HepG2 (cell line): Measurements from ENCODE around the gene PMPCB. TPM values are rescaled to one million over a fixed set of nuclear protein-coding genes. Genes with fewer than 3 reads are reported as not detected.

Experiments
- ERF ChIP-seq: IDR thresholded peaks from 2 replicates; pipeline ENCODE4 v1.6.1; 2018; ENCODE audit warnings: missing biosample characterization, missing genetic modification reagents
- ESRRA ChIP-seq: sonication (generic); formaldehyde crosslinking; IDR thresholded peaks from 2 replicates; pipeline ENCODE4 v1.5.1; 2020; ENCODE audit warnings: mild to moderate bottlenecking, low read depth, missing genetic modification reagents
- FIP1L1 ChIP-seq: fragments of 200-400 bp; formaldehyde crosslinking; IDR thresholded peaks from 2 replicates; pipeline ENCODE4 v1.6.1; 2018; ENCODE audit warnings: low read depth, mild to moderate bottlenecking, low read length, moderate library complexity, borderline replicate concordance; ENCODE audit not compliant: insufficient read depth
- FOXK2 ChIP-seq: fragments of 450-650 bp; IDR thresholded peaks from 2 replicates; pipeline ENCODE4 v1.6.1; 2016
- GATA4 ChIP-seq: sonication (generic); IDR thresholded peaks from 2 replicates; pipeline ENCODE4 v1.6.1; 2016; ENCODE audit warnings: antibody characterized with exemption, low read depth, borderline replicate concordance
- GATAD1 ChIP-seq: IDR thresholded peaks from 2 replicates; pipeline ENCODE4 v1.6.1; 2016; ENCODE audit warnings: missing genetic modification reagents, missing compliant biosample characterization
- HDAC2 ChIP-seq: sonication (generic); formaldehyde crosslinking; IDR thresholded peaks from 2 replicates; pipeline ENCODE4 v1.4.0; 2020; ENCODE audit warnings: missing genetic modification reagents
- HDAC6 ChIP-seq: fragments of 200-600 bp; sonication (generic); IDR thresholded peaks from 2 replicates; pipeline ENCODE4 v1.7.0; 2017; ENCODE audit warnings: mild to moderate bottlenecking, antibody characterized with exemption, low read length, low read depth
- HNRNPLL ChIP-seq: fragments of 200-400 bp; formaldehyde crosslinking; IDR thresholded peaks from 2 replicates; pipeline ENCODE4 v1.6.1; 2017; ENCODE audit warnings: mild to moderate bottlenecking, low read depth, low read length; ENCODE audit not compliant: poor library complexity, severe bottlenecking
- MED1 ChIP-seq: sonication (generic); formaldehyde crosslinking; IDR thresholded peaks from 2 replicates; pipeline ENCODE4 v1.4.0; 2020; ENCODE audit warnings: missing genetic modification reagents
- MEIS1 ChIP-seq: sonication (generic); formaldehyde crosslinking; IDR thresholded peaks from 2 replicates; pipeline ENCODE4 v1.9.0; 2021; ENCODE audit warnings: mild to moderate bottlenecking, missing genetic modification reagents, moderate library complexity, borderline replicate concordance
- SAP130 ChIP-seq: IDR thresholded peaks from 2 replicates; pipeline ENCODE4 v1.6.1; 2016; ENCODE audit warnings: low read depth
- SKI ChIP-seq: fragments of 450-650 bp; IDR thresholded peaks from one replicate; pipeline ENCODE4 v1.6.1; 2018; ENCODE audit warnings: mild to moderate bottlenecking; ENCODE audit not compliant: partially characterized antibody
- TEAD3 ChIP-seq: optimal IDR thresholded peaks from 2 replicates; pipeline ENCODE3; 2016; ENCODE audit warnings: borderline replicate concordance
- WIZ ChIP-seq: sonication (generic); formaldehyde crosslinking; IDR thresholded peaks from 2 replicates; pipeline ENCODE4 v1.5.1; 2020; ENCODE audit warnings: mild to moderate bottlenecking, missing genetic modification reagents
- YY1 ChIP-seq: IDR thresholded peaks from 2 replicates; pipeline ENCODE4 v1.6.1; 2011; ENCODE audit warnings: low read length, low read depth, moderate library complexity, mild to moderate bottlenecking; ENCODE audit not compliant: insufficient read depth, insufficient replicate concordance
- ZNF33A ChIP-seq: sonication (generic); formaldehyde crosslinking; IDR thresholded peaks from 2 replicates; pipeline ENCODE4 v1.5.1; 2020; ENCODE audit warnings: missing genetic modification reagents, mild to moderate bottlenecking, moderate library complexity, borderline replicate concordance
- ZNF569 ChIP-seq: sonication (generic); formaldehyde crosslinking; IDR thresholded peaks from 2 replicates; pipeline ENCODE4 v1.5.0; 2020; ENCODE audit warnings: mild to moderate bottlenecking, missing genetic modification reagents, moderate library complexity, borderline replicate concordance
- ZNF652 ChIP-seq: IDR thresholded peaks from 2 replicates; pipeline ENCODE4 v1.6.1; 2016; ENCODE audit warnings: low read depth, borderline replicate concordance
- ZNF790 ChIP-seq: sonication (generic); formaldehyde crosslinking; IDR thresholded peaks from 2 replicates; pipeline ENCODE4 v1.8.0; 2022; ENCODE audit warnings: missing genetic modification reagents, mild to moderate bottlenecking, borderline replicate concordance
- ZNF83 ChIP-seq: sonication (generic); formaldehyde crosslinking; IDR thresholded peaks from 2 replicates; pipeline ENCODE4 v1.4.0; 2020; ENCODE audit warnings: missing genetic modification reagents, mild to moderate bottlenecking, borderline replicate concordance
- polyA plus RNA-seq, 8 experiments: library from polyadenylated mRNA; depleted of rRNA in 3 of 8; stranded (reverse) in 7 of 8; unstranded in 1 of 8; fragments of >200 nt; fragmentation: Illumina TruSeq in 4 of 8; extraction: Trizol in 4 of 8; gene quantifications; 2 replicates each; pipeline versions ENCODE4 v1.2.1 to v1.2.3, GENCODE V29; 2011 to 2016; ENCODE audit warnings: low read depth in 4 of 8, missing spikeins in 1 of 8, mixed read lengths in 1 of 8; ENCODE audit not compliant: insufficient read depth in 1 of 8
- total RNA-seq, 5 experiments: library from RNA; depleted of rRNA; stranded (reverse); fragments of >200 nt; fragmentation: Illumina TruSeq; extraction: Trizol; gene quantifications; 2 replicates each; pipeline ENCODE4 v1.2.3, GENCODE V29; 2016; ENCODE audit warnings: low read depth in 1 of 5
- TF ChIP-seq, protein P1 (sequence below): sonication (generic); formaldehyde crosslinking; IDR thresholded peaks from 2 replicates; pipeline ENCODE4 v1.5.1; 2020; ENCODE audit warnings: missing genetic modification reagents, mild to moderate bottlenecking, borderline replicate concordance
- TF ChIP-seq, protein P2 (sequence below): sonication (generic); formaldehyde crosslinking; conservative IDR thresholded peaks from 2 replicates; pipeline ENCODE4 v1.4.0; 2020; ENCODE audit warnings: missing genetic modification reagents
- TF ChIP-seq, protein P3 (sequence below): sonication (generic); formaldehyde crosslinking; IDR thresholded peaks from 2 replicates; pipeline ENCODE4 v1.9.0; 2021; ENCODE audit warnings: missing genetic modification reagents, mild to moderate bottlenecking, borderline replicate concordance

The PMPCB gene
- total and polyA plus RNA-seq, 2 of the 13 experiments (the other 11 are each of a cell fraction or from before 2014, with no cell fraction given): 80.8 to 124 TPM

DNA sequence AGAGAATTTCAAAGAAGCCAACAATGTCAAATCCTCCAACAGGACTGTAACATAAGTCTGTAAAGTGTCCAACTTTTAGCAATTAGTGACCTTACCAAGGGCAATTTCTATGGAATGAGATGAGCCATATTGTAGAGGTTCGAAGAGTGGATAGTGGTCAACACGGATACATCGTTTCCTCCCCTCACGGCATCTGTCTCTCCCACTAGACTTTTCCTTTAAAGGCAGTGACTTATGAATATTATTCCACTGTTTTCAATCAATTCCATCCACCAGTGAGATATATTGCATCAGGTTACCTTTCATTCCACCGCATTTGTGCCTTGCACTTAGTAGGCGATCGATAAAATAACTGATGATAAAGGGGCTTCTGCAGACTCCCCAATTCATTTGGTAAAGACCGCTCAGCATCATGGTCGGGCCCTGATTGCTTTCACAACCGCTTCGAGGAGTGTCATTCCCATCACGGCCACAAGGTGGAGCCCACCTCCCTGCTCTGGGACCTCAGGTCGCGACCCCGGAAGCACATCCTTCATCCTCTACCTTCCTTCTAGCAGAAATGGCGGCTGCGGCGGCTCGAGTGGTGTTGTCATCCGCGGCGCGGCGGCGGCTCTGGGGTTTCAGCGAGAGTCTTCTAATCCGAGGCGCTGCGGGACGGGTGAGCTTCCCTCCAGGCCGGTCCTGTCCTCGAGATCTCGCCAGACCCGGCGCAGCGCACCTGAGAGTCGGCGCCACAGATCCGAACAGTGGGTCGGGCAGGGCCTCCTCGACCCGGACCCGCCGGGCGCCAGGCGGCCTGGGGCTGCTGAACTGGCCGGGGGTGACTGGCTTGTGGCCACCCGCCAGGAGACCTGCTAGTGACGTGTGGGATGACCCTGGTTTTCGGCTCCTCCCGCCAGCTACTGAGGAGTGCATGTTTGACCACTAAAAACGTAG lies at the start of gene PMPCB (continued):
- TF ChIP-seq WIZ (CRISPR knock-in tag) (0 out of 2 replicates have a peak, but pooled peaks have one; percentile 67), ZNF569 (CRISPR knock-in tag) (no peak), SAP130 (CRISPR knock-in tag) (peak; percentile 92), ERF (peak; percentile 81), YY1 (peak; percentile 95), ESRRA (CRISPR knock-in tag) (peak; percentile 68; the same call in 1 of the 2 replicates), ZNF790 (no peak), GATA4 (no peak), HDAC2 (CRISPR knock-in tag) (peak; percentile 87), ZNF83 (peak; percentile 81; the same call in 1 of the 2 replicates), ZNF652 (0 out of 2 replicates have a peak, but pooled peaks have one; percentile 36), MED1 (peak; percentile 76), FOXK2 (peak; percentile 43; the same call in 1 of the 2 replicates), HDAC6 (no peak), ZNF33A (CRISPR knock-in tag) (no peak), SKI (no peak), MEIS1 (CRISPR knock-in tag) (0 out of 2 replicates have a peak, but pooled peaks have one; percentile 19), TEAD3 (peak; percentile 70), HNRNPLL (peak; percentile 24), FIP1L1 (no peak), GATAD1 (peak; percentile 94)
- TF ChIP-seq, protein P1, sequence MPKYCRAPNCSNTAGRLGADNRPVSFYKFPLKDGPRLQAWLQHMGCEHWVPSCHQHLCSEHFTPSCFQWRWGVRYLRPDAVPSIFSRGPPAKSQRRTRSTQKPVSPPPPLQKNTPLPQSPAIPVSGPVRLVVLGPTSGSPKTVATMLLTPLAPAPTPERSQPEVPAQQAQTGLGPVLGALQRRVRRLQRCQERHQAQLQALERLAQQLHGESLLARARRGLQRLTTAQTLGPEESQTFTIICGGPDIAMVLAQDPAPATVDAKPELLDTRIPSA (CRISPR knock-in tag): peak; percentile 54; the same call in 1 of the 2 replicates
- TF ChIP-seq, protein P2, sequence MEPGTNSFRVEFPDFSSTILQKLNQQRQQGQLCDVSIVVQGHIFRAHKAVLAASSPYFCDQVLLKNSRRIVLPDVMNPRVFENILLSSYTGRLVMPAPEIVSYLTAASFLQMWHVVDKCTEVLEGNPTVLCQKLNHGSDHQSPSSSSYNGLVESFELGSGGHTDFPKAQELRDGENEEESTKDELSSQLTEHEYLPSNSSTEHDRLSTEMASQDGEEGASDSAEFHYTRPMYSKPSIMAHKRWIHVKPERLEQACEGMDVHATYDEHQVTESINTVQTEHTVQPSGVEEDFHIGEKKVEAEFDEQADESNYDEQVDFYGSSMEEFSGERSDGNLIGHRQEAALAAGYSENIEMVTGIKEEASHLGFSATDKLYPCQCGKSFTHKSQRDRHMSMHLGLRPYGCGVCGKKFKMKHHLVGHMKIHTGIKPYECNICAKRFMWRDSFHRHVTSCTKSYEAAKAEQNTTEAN (CRISPR knock-in tag): 0 out of 2 replicates have a peak, but pooled peaks have one; percentile 49
- TF ChIP-seq, protein P3, sequence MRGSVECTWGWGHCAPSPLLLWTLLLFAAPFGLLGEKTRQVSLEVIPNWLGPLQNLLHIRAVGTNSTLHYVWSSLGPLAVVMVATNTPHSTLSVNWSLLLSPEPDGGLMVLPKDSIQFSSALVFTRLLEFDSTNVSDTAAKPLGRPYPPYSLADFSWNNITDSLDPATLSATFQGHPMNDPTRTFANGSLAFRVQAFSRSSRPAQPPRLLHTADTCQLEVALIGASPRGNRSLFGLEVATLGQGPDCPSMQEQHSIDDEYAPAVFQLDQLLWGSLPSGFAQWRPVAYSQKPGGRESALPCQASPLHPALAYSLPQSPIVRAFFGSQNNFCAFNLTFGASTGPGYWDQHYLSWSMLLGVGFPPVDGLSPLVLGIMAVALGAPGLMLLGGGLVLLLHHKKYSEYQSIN (CRISPR knock-in tag): no peak
